Measurements from ENCODE around the gene TXNDC11.

TXNDC11 gene

GRCh38 chr16:11740567-11740966, 2.1 kb downstream of the TXNDC11 start:
- peak overlapping the region; percentile 98 for H3K4me3 Mint-ChIP-seq
- peak overlapping the region; percentile 98 for H3K27ac Mint-ChIP-seq
- DNase-seq (ENCODE audit: low spot score) = no peak
- H3K9me3 Mint-ChIP-seq = no peaks in the 10 kb centered on the region
- peaks cover 59% of the 10 kb centered on the region for H3K4me1 Mint-ChIP-seq (ENCODE audit: low read depth)
- no peaks in the 10 kb centered on the region for H3K27me3 Mint-ChIP-seq (ENCODE audit: low read depth)
- H3K36me3 Mint-ChIP-seq (ENCODE audit: low read depth) = peaks cover 48% of the 10 kb centered on the region

- DNase-seq (ENCODE audit: low spot score) = no peak
- H3K27me3 Mint-ChIP-seq (ENCODE audit: low read depth) = no peaks in the 10 kb centered on the region
- H3K27ac Mint-ChIP-seq = peak overlapping the region; percentile 51
- H3K36me3 Mint-ChIP-seq (ENCODE audit: low read depth) = peaks cover 57% of the 10 kb centered on the region
- no peaks in the 10 kb centered on the region for H3K9me3 Mint-ChIP-seq
- peak overlapping the region; percentile 98 for H3K4me3 Mint-ChIP-seq
- H3K4me1 Mint-ChIP-seq (ENCODE audit: low read depth) = peaks cover 66% of the 10 kb centered on the region
These were observed 3.7 kb downstream of the TXNDC11 start for GRCh38 chr16:11738742-11739544.

- Mint-ChIP-seq H3K36me3 (ENCODE audit: low read depth) (peaks cover 65% of the 10 kb centered on the region), H3K27me3 (ENCODE audit: low read depth) (no peaks in the 10 kb centered on the region), H3K9me3 (no peaks in the 10 kb centered on the region), H3K4me3 (no peak overlapping the region), H3K27ac (no peak overlapping the region), H3K4me1 (ENCODE audit: low read depth) (peaks cover 66% of the 10 kb centered on the region)
- DNase-seq (ENCODE audit: low spot score) = no peak
These were observed 4.9 kb downstream of the TXNDC11 start for GRCh38 chr16:11737713-11738112.

GRCh38 chr16:11736903-11737302, 5.8 kb downstream of the TXNDC11 start:
- Mint-ChIP-seq H3K9me3 (no peaks in the 10 kb centered on the region), H3K4me3 (no peak overlapping the region), H3K27ac (no peak overlapping the region), H3K36me3 (ENCODE audit: low read depth) (peaks cover 72% of the 10 kb centered on the region), H3K4me1 (ENCODE audit: low read depth) (peaks cover 73% of the 10 kb centered on the region), H3K27me3 (ENCODE audit: low read depth) (no peaks in the 10 kb centered on the region)
- DNase-seq (ENCODE audit: low spot score) = no peak

- no peak for DNase-seq (ENCODE audit: low spot score)
- Mint-ChIP-seq H3K4me1 (ENCODE audit: low read depth) (peaks cover 73% of the 10 kb centered on the region), H3K4me3 (no peak overlapping the region), H3K9me3 (no peaks in the 10 kb centered on the region), H3K27ac (no peak overlapping the region), H3K36me3 (ENCODE audit: low read depth) (peaks cover 72% of the 10 kb centered on the region), H3K27me3 (ENCODE audit: low read depth) (no peaks in the 10 kb centered on the region)
These were observed 6.9 kb downstream of the TXNDC11 start for GRCh38 chr16:11735787-11736186.

- no peak for DNase-seq (ENCODE audit: low spot score)
- peaks cover 73% of the 10 kb centered on the region for H3K36me3 Mint-ChIP-seq (ENCODE audit: low read depth)
- H3K4me1 Mint-ChIP-seq (ENCODE audit: low read depth) = peaks cover 71% of the 10 kb centered on the region
- H3K4me3 Mint-ChIP-seq = peak overlapping the region; percentile 38
- H3K9me3 Mint-ChIP-seq = no peaks in the 10 kb centered on the region
- no peaks in the 10 kb centered on the region for H3K27me3 Mint-ChIP-seq (ENCODE audit: low read depth)
- peak overlapping the region; percentile 81 for H3K27ac Mint-ChIP-seq
These were observed 8.0 kb downstream of the TXNDC11 start for GRCh38 chr16:11734653-11735043.

- Mint-ChIP-seq H3K9me3 (no peaks in the 10 kb centered on the region), H3K36me3 (ENCODE audit: low read depth) (peaks cover 73% of the 10 kb centered on the region), H3K27me3 (ENCODE audit: low read depth) (no peaks in the 10 kb centered on the region), H3K4me1 (ENCODE audit: low read depth) (peaks cover 71% of the 10 kb centered on the region), H3K27ac (peak overlapping the region; percentile 81), H3K4me3 (peak overlapping the region; percentile 49)
- DNase-seq (ENCODE audit: low spot score) = no peak
These were observed 8.5 kb downstream of the TXNDC11 start for GRCh38 chr16:11734025-11734652.

- no peak for DNase-seq (ENCODE audit: low spot score)
- no peaks in the 10 kb centered on the region for H3K9me3 Mint-ChIP-seq
- H3K27ac Mint-ChIP-seq = peak overlapping the region; percentile 24
- peaks cover 67% of the 10 kb centered on the region for H3K36me3 Mint-ChIP-seq (ENCODE audit: low read depth)
- H3K4me3 Mint-ChIP-seq = no peak overlapping the region
- no peaks in the 10 kb centered on the region for H3K27me3 Mint-ChIP-seq (ENCODE audit: low read depth)
- H3K4me1 Mint-ChIP-seq (ENCODE audit: low read depth) = peaks cover 65% of the 10 kb centered on the region
These were observed 11.4 kb downstream of the TXNDC11 start for GRCh38 chr16:11731222-11731621.

- Mint-ChIP-seq H3K4me3 (no peak overlapping the region), H3K4me1 (ENCODE audit: low read depth) (peaks cover 54% of the 10 kb centered on the region), H3K36me3 (ENCODE audit: low read depth) (peaks cover 61% of the 10 kb centered on the region), H3K9me3 (no peaks in the 10 kb centered on the region), H3K27me3 (ENCODE audit: low read depth) (no peaks in the 10 kb centered on the region), H3K27ac (peak overlapping the region; percentile 66)
- DNase-seq (ENCODE audit: low spot score) = no peak
These were observed 12.9 kb downstream of the TXNDC11 start for GRCh38 chr16:11729787-11730186.

GRCh38 chr16:11727796-11728543, 14.7 kb downstream of the TXNDC11 start:
- no peak for DNase-seq (ENCODE audit: low spot score)
- Mint-ChIP-seq H3K4me1 (ENCODE audit: low read depth) (peaks cover 48% of the 10 kb centered on the region), H3K4me3 (no peak overlapping the region), H3K9me3 (no peaks in the 10 kb centered on the region), H3K36me3 (ENCODE audit: low read depth) (peaks cover 63% of the 10 kb centered on the region), H3K27ac (peak overlapping the region; percentile 69), H3K27me3 (ENCODE audit: low read depth) (no peaks in the 10 kb centered on the region)

GRCh38 chr16:11726008-11726407, 16.6 kb downstream of the TXNDC11 start:
- Mint-ChIP-seq H3K4me1 (ENCODE audit: low read depth) (peaks cover 40% of the 10 kb centered on the region), H3K4me3 (no peak overlapping the region), H3K27me3 (ENCODE audit: low read depth) (no peaks in the 10 kb centered on the region), H3K9me3 (no peaks in the 10 kb centered on the region), H3K36me3 (ENCODE audit: low read depth) (peaks cover 63% of the 10 kb centered on the region), H3K27ac (no peak overlapping the region)
- no peak for DNase-seq (ENCODE audit: low spot score)

- Mint-ChIP-seq H3K27ac (no peak overlapping the region), H3K9me3 (no peaks in the 10 kb centered on the region), H3K4me3 (no peak overlapping the region), H3K27me3 (ENCODE audit: low read depth) (no peaks in the 10 kb centered on the region), H3K36me3 (ENCODE audit: low read depth) (peaks cover 60% of the 10 kb centered on the region), H3K4me1 (ENCODE audit: low read depth) (peaks cover 37% of the 10 kb centered on the region)
- no peak for DNase-seq (ENCODE audit: low spot score)
These were observed 17.2 kb downstream of the TXNDC11 start for GRCh38 chr16:11725457-11725856.

- Mint-ChIP-seq H3K4me1 (ENCODE audit: low read depth) (peaks cover 13% of the 10 kb centered on the region), H3K27ac (peak overlapping the region; percentile 0), H3K36me3 (ENCODE audit: low read depth) (peaks cover 41% of the 10 kb centered on the region), H3K27me3 (ENCODE audit: low read depth) (no peaks in the 10 kb centered on the region), H3K9me3 (no peaks in the 10 kb centered on the region), H3K4me3 (no peak overlapping the region)
- no peak for DNase-seq (ENCODE audit: low spot score)
These were observed 20.2 kb downstream of the TXNDC11 start for GRCh38 chr16:11722468-11722808.
